HepG2 (cell line): Measurements from ENCODE around the gene PRKAR1B. TPM values are rescaled to one million over a fixed set of nuclear protein-coding genes. Genes with fewer than 3 reads are reported as not detected.

Experiments
- HNRNPUL1 ChIP-seq: fragments of 200-400 bp; formaldehyde crosslinking; IDR thresholded peaks from 2 replicates; pipeline ENCODE4 v1.6.1; 2017; ENCODE audit warnings: low read depth, mild to moderate bottlenecking, low read length, moderate library complexity
- HOXA5 ChIP-seq: sonication (generic); formaldehyde crosslinking; IDR thresholded peaks from 2 replicates; pipeline ENCODE4 v1.4.0; 2020; ENCODE audit warnings: missing genetic modification reagents
- KLF12 ChIP-seq: sonication (generic); formaldehyde crosslinking; IDR thresholded peaks from 2 replicates; pipeline ENCODE4 v1.4.0; 2020; ENCODE audit warnings: missing genetic modification reagents, borderline replicate concordance
- KMT2A ChIP-seq: sonication (generic); formaldehyde crosslinking; IDR thresholded peaks from 2 replicates; pipeline ENCODE4 v1.4.0; 2020; ENCODE audit warnings: missing genetic modification reagents
- SRF ChIP-seq: IDR thresholded peaks from 2 replicates; pipeline ENCODE4 v1.6.1; 2011; ENCODE audit warnings: mild to moderate bottlenecking, low read depth, low read length, moderate library complexity
- YEATS4 ChIP-seq: sonication (generic); formaldehyde crosslinking; IDR thresholded peaks from 2 replicates; pipeline ENCODE4 v1.4.0; 2020; ENCODE audit warnings: missing genetic modification reagents, borderline replicate concordance
- ZFP37 ChIP-seq: sonication (generic); formaldehyde crosslinking; IDR thresholded peaks from 2 replicates; pipeline ENCODE4 v1.4.0; 2020; ENCODE audit warnings: missing genetic modification reagents, borderline replicate concordance
- ZFP90 ChIP-seq: sonication (generic); formaldehyde crosslinking; IDR thresholded peaks from 2 replicates; pipeline ENCODE4 v1.8.0; 2022; ENCODE audit warnings: missing genetic modification reagents, mild to moderate bottlenecking, inconsistent platforms, borderline replicate concordance
- ZNF230 ChIP-seq: sonication (generic); formaldehyde crosslinking; IDR thresholded peaks from 2 replicates; pipeline ENCODE4 v1.4.0; 2020; ENCODE audit warnings: mild to moderate bottlenecking, missing genetic modification reagents
- ZNF253 ChIP-seq: sonication (generic); formaldehyde crosslinking; IDR thresholded peaks from 2 replicates; pipeline ENCODE4 v1.8.0; 2022; ENCODE audit warnings: mild to moderate bottlenecking, missing genetic modification reagents, borderline replicate concordance
- ZNF3 ChIP-seq: IDR thresholded peaks from 2 replicates; pipeline ENCODE4 v1.7.0; 2017; ENCODE audit warnings: inconsistent platforms
- ZNF564 ChIP-seq: sonication (generic); formaldehyde crosslinking; IDR thresholded peaks from 2 replicates; pipeline ENCODE4 v1.8.1; 2023; ENCODE audit warnings: mild to moderate bottlenecking, missing genetic modification reagents
- ZNF598 ChIP-seq: sonication (generic); formaldehyde crosslinking; IDR thresholded peaks from 2 replicates; pipeline ENCODE4 v1.5.1; 2020; ENCODE audit warnings: mild to moderate bottlenecking, missing genetic modification reagents, borderline replicate concordance
- ZNF816 ChIP-seq: sonication (generic); formaldehyde crosslinking; IDR thresholded peaks from 2 replicates; pipeline ENCODE4 v1.8.0; 2022; ENCODE audit warnings: missing genetic modification reagents, mild to moderate bottlenecking, borderline replicate concordance
- ZSCAN12 ChIP-seq: sonication (generic); formaldehyde crosslinking; IDR thresholded peaks from 2 replicates; pipeline ENCODE4 v1.9.0; 2021; ENCODE audit warnings: mild to moderate bottlenecking, missing genetic modification reagents
- ZSCAN31 ChIP-seq: sonication (generic); formaldehyde crosslinking; IDR thresholded peaks from 2 replicates; pipeline ENCODE4 v1.5.0; 2020; ENCODE audit warnings: low read depth, mild to moderate bottlenecking, missing genetic modification reagents
- polyA plus RNA-seq, 8 experiments: library from polyadenylated mRNA; depleted of rRNA in 3 of 8; stranded (reverse) in 7 of 8; unstranded in 1 of 8; fragments of >200 nt; fragmentation: Illumina TruSeq in 4 of 8; extraction: Trizol in 4 of 8; gene quantifications; 2 replicates each; pipeline versions ENCODE4 v1.2.1 to v1.2.3, GENCODE V29; 2011 to 2016; ENCODE audit warnings: low read depth in 4 of 8, missing spikeins in 1 of 8, mixed read lengths in 1 of 8; ENCODE audit not compliant: insufficient read depth in 1 of 8
- total RNA-seq, 5 experiments: library from RNA; depleted of rRNA; stranded (reverse); fragments of >200 nt; fragmentation: Illumina TruSeq; extraction: Trizol; gene quantifications; 2 replicates each; pipeline ENCODE4 v1.2.3, GENCODE V29; 2016; ENCODE audit warnings: low read depth in 1 of 5
- TF ChIP-seq, protein P1 (sequence below): sonication (generic); formaldehyde crosslinking; IDR thresholded peaks from 2 replicates; pipeline ENCODE4 v1.5.0; 2020; ENCODE audit warnings: mild to moderate bottlenecking, low read depth, missing genetic modification reagents, borderline replicate concordance
- TF ChIP-seq, protein P2 (sequence below): sonication (generic); formaldehyde crosslinking; conservative IDR thresholded peaks from 2 replicates; pipeline ENCODE4 v1.5.0; 2020; ENCODE audit warnings: missing genetic modification reagents
- TF ChIP-seq, protein P3 (sequence below): sonication (generic); formaldehyde crosslinking; IDR thresholded peaks from 2 replicates; pipeline ENCODE4 v1.4.0; 2020; ENCODE audit warnings: missing genetic modification reagents
- TF ChIP-seq, protein P4 (sequence below): sonication (generic); formaldehyde crosslinking; IDR thresholded peaks from 2 replicates; pipeline ENCODE4 v1.8.0; 2022; ENCODE audit warnings: mild to moderate bottlenecking, missing genetic modification reagents
- TF ChIP-seq, protein P5 (sequence below): sonication (generic); formaldehyde crosslinking; IDR thresholded peaks from 2 replicates; pipeline ENCODE4 v1.5.0; 2020; ENCODE audit warnings: mild to moderate bottlenecking, missing genetic modification reagents, borderline replicate concordance

The PRKAR1B gene
- total and polyA plus RNA-seq, 2 of the 13 experiments (the other 11 are each of a cell fraction or from before 2014, with no cell fraction given), result 7.9 to 28.2 TPM

DNA sequence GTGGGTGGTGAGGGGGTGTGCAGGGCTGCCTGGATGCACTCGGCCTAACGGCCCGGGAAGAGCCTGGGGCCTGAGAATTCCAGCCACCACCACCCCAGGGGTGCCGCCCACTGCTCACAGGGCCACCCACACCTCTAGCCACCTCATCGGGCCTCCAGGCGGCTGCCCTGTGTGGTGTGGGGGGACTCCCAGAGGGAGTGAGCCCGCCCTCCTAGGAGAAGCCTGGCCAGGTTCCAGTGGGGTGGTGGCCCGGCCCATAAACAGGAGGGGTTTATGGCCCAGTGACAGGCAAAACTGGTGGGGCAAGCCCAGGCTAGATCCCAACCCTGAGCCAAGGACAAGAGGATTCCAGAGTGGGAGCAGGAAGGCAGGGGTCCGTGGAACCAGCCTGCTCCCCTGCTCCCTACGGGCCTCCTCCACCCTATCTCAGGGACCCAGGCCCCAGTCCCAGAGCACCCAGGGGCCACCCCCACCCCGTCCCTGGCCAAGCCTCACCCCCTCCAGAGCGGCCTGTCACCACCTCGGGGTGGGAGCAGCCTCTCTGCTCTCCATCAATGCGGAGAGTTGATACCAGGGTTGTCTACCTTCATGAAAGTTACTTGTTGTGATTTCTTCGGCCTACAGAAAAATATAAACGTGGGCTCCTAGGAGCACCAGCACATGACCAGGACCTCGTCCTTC, 187.2 kb downstream of the PRKAR1B start (continued):
- TF ChIP-seq HNRNPUL1 (no peak), ZSCAN12 (CRISPR knock-in tag) (no peak), ZNF598 (CRISPR knock-in tag) (no peak), ZNF253 (CRISPR knock-in tag) (no peak), HOXA5 (CRISPR knock-in tag) (no peak), ZSCAN31 (no peak), SRF (no peak), ZFP37 (CRISPR knock-in tag) (no peak), ZNF816 (CRISPR knock-in tag) (no peak), ZFP90 (CRISPR knock-in tag) (no peak), ZNF3 (CRISPR knock-in tag) (no peak), KLF12 (CRISPR knock-in tag) (no peak), ZNF564 (CRISPR knock-in tag) (no peak), ZNF230 (no peak), KMT2A (CRISPR knock-in tag) (no peak), YEATS4 (CRISPR knock-in tag) (0 out of 2 replicates have a peak, but pooled peaks have one; percentile 33)
- TF ChIP-seq, protein P1, sequence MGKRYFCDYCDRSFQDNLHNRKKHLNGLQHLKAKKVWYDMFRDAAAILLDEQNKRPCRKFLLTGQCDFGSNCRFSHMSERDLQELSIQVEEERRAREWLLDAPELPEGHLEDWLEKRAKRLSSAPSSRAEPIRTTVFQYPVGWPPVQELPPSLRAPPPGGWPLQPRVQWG (CRISPR knock-in tag), result no peak
- TF ChIP-seq, protein P2, sequence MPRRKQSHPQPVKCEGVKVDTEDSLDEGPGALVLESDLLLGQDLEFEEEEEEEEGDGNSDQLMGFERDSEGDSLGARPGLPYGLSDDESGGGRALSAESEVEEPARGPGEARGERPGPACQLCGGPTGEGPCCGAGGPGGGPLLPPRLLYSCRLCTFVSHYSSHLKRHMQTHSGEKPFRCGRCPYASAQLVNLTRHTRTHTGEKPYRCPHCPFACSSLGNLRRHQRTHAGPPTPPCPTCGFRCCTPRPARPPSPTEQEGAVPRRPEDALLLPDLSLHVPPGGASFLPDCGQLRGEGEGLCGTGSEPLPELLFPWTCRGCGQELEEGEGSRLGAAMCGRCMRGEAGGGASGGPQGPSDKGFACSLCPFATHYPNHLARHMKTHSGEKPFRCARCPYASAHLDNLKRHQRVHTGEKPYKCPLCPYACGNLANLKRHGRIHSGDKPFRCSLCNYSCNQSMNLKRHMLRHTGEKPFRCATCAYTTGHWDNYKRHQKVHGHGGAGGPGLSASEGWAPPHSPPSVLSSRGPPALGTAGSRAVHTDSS (CRISPR knock-in tag), result no peak
- TF ChIP-seq, protein P3, sequence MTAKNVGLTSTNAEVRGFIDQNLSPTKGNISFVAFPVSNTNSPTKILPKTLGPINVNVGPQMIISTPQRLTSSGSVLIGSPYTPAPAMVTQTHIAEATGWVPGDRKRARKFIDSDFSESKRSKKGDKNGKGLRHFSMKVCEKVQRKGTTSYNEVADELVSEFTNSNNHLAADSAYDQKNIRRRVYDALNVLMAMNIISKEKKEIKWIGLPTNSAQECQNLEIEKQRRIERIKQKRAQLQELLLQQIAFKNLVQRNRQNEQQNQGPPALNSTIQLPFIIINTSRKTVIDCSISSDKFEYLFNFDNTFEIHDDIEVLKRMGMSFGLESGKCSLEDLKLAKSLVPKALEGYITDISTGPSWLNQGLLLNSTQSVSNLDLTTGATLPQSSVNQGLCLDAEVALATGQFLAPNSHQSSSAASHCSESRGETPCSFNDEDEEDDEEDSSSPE (CRISPR knock-in tag), result 0 out of 2 replicates have a peak, but pooled peaks have one; percentile 18
- TF ChIP-seq, protein P4, sequence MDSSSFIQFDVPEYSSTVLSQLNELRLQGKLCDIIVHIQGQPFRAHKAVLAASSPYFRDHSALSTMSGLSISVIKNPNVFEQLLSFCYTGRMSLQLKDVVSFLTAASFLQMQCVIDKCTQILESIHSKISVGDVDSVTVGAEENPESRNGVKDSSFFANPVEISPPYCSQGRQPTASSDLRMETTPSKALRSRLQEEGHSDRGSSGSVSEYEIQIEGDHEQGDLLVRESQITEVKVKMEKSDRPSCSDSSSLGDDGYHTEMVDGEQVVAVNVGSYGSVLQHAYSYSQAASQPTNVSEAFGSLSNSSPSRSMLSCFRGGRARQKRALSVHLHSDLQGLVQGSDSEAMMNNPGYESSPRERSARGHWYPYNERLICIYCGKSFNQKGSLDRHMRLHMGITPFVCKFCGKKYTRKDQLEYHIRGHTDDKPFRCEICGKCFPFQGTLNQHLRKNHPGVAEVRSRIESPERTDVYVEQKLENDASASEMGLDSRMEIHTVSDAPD, result 0 out of 2 replicates have a peak, but pooled peaks have one; percentile 48
- TF ChIP-seq, protein P5, sequence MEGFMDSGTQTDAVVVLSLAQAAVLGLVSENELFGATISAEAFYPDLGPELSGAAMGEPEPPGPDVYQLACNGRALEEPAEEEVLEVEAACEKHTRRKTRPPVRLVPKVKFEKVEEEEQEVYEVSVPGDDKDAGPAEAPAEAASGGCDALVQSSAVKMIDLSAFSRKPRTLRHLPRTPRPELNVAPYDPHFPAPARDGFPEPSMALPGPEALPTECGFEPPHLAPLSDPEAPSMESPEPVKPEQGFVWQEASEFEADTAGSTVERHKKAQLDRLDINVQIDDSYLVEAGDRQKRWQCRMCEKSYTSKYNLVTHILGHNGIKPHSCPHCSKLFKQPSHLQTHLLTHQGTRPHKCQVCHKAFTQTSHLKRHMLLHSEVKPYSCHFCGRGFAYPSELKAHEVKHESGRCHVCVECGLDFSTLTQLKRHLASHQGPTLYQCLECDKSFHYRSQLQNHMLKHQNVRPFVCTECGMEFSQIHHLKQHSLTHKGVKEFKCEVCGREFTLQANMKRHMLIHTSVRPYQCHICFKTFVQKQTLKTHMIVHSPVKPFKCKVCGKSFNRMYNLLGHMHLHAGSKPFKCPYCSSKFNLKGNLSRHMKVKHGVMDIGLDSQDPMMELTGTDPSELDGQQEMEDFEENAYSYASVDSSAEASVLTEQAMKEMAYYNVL (CRISPR knock-in tag), result peak; percentile 60; the same call in 1 of the 2 replicates
